Measurements from ENCODE around the gene TBC1D1.

TBC1D1 gene

DNA sequence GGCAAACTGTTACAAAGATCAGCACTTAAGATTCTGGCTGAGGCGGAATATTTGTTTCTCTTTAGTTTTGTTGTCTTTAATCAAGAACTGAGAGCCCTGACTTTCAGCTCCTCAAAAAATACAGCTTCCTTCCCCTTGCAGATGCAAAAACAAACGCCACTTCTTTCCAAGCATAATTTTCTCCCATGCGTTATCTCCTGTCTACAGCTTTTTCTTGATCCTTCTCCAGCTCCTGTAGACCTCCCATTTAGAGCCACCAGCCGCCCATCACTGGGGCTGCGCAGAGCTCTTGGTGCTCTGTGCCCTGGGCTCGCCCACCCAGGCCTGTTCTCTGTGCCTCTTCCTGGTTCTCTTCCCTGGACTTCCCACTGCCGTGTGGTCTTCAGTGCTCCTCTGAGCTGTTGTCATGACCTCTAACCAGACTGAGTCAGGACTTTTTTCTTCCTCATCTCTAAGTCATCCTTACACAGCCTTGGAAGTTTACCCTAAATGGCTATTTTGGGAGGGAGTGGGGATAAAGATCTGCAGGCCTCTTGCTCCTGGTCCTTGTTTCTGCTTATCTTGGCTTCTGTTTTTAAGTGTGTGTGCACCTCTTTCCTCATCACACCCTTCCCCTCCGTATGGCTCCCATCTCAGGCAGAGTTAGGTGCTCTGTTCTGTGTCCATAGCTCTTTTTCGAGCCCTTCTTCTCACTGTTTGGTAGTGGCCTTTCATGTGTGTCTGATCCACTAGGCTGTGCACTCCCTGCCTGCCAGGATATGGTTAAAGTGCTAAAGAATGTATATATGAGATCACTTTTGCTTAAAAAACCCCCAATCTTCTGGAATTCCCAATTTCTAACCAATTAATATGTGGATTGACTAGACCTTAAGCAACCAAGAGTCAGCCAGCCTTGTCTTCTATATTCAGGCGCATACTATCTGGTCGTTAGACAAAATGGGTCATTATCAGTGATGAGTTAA lies 191.8 kb downstream of the TBC1D1 start:
- peak; percentile 41 for DNase-seq (ENCODE audit: low read depth)

DNA sequence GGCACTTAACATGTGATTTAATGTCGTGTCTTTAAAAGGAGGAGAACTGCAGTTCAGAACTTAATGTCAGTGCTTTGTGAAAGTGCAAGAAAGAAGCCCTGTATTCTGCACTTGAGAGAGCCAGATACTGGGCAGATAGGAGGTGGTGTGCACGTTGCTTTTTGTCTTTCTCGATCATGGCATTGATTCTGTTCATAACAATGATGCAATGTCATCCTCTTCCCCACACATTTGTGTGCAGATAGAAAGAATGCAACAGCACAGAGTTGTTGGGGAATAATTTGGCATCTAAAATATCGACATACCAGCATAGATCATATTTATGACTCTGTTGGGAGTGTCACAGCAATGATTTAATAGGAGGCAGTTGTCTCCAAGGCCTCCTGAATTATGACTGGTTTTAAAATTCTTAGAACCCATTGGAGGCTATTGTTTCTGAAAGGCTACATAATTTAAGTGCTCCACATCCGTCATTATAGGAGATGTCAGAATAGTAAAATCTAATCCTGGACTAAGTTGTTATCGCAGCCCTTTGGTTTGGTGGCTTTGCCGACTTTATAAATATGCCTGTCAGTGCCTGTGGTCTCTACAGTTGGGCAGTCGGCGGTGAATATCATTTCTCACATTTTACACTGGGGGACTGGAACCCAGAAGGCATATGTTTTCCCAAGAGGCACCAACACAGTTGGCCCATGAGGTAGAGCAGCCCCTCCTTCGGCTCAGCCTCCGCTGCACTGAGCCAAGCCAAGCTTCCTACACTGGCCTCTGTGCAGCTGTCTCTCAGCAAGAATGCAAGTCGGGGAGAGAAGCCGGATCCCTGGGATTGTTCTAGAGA lies 194.2 kb downstream of the TBC1D1 start:
- no peak for DNase-seq (ENCODE audit: low read depth)

DNA sequence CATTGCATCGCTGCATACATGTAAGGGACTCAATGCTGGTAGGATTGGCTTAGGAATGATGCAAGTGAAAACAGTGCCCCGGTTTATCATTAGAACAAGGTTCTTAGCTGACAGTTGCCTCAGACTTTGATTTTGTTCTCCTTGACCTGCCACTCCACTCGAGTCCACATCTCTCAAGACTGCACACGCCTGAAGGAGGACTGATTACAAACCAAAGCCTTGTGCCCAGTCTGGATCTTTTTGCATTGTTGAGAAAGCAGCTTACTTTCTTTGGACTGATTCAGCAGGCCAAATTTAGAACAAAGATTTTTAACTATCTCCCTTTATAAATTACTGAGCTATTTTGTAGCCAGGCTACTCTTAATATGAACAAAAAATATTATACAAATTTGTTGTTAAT lies 194.9 kb downstream of the TBC1D1 start:
- no peak for DNase-seq (ENCODE audit: low read depth)

DNA sequence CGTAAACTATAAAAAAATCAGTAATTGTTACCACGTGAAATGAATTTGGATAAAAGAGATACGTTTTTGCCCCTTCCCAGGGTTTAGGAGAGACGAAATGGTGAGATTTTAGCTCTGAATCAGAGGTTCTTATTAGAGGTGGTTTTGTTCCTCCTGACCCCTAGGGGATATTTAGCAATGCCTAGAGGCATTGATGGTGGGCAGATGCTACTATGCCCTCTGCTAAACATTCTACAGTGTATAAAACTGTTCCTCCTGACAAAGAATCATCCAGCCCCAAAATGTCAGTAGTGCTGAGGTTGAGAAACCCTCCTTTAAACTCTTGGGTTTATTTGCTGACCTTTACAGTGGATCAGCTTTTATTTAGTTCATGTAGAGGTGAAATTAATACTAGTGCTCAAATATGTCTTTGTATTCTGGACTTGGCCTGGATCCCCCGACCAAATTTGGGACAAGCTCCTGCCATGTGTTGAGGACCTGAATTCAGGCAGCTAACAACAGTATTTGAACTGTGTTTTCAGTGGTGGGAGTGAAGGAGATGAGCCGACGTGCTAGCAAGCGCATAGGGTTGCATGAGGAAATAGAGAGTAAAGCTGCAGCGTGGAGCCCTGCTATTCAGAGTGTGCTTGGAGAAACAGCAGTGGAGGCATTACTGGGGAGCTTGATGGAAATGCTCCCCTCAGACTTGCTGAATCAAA lies 195.4 kb downstream of the TBC1D1 start:
- DNase-seq (ENCODE audit: low read depth) = no peak

DNA sequence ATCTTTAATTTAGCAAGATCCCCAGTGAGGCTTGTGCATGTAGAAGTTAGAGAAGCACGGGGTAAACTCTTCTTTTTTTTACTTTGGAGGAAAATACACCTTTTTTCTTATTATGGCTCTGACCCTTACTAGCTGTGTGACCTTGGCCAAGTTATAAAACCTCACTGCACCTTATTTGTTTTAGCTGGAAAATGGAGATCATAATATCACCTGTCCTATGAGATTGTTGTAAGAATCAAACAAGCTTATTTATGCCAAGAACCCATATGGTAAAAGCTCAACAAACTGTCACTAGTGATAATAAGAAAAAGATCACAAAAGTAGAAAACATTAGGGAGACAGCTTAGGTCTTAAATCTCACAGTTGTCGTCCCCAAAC lies 196.0 kb downstream of the TBC1D1 start:
- no peak for DNase-seq (ENCODE audit: low read depth)

DNA sequence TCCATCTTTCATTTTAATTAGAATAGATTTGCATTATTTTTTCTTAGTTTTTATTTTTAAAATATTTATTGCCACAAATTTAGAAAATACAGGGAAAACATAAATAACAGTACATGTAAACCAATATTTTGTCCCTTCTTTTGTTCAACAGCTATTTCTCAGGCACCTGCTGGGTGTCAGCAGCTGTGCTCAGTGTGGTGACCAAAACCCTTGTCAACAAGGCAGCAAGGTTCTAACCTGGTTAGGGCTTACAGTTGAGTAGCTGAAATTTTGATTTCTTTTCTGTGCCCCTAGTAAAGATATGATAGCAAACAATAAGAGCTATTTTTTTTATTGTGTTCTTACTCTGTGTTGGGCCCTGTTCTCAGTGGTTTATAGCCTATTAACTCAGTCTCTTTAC lies 197.4 kb downstream of the TBC1D1 start:
- no peak for DNase-seq (ENCODE audit: low read depth)

DNA sequence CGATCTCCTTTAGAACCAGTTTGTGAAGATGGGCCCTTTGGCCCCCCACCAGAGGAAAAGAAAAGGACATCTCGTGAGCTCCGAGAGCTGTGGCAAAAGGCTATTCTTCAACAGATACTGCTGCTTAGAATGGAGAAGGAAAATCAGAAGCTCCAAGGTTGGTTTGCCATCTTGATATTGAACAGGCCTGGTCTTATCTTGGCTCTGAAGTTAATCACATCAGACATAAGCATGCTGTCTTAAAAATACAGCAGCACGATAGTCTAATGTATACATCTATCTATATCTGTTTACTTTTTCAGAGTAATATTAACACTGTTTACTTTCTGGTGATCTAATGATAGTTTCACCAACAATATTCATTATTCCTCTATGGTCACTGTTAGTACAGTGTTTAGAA lies 199.1 kb downstream of the TBC1D1 start:
- no peak for DNase-seq (ENCODE audit: low read depth)

DNA sequence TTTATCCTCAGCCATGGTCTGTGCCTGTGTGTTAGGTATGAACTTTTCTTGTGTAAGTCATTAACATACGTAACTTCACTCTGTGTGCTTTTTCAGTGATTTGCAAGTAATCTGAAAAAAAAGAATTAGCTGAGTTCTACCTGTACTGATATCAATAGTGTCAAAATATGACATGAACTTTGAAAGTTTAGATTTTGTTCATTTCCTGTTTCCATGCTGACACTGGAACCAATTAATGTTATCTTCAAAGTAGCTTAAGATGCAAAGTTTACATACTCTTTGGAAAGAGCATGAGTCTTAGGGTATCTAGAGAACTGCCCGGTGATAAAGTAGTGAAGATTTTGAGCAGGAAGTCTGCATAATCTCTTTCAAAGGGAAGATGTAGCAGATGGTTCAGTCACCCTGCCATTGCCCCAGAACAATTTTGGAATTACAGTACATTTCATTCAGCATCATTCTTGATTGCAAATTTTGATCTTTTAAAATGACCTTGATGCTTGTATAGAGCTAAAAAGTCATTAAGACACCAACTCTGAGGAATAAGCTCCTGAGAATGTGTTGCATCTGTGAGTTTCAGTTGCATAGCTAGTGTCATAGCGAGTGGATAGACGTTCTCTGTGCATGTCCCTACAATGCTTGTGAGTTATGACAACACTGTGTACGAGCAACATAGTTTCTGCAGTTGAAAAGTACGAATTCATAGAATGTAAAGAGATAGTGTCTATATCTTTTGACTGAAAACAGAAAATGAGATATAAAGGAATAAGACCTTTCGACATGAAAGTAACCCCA lies 199.8 kb downstream of the TBC1D1 start:
- no peak for DNase-seq (ENCODE audit: low read depth)

DNA sequence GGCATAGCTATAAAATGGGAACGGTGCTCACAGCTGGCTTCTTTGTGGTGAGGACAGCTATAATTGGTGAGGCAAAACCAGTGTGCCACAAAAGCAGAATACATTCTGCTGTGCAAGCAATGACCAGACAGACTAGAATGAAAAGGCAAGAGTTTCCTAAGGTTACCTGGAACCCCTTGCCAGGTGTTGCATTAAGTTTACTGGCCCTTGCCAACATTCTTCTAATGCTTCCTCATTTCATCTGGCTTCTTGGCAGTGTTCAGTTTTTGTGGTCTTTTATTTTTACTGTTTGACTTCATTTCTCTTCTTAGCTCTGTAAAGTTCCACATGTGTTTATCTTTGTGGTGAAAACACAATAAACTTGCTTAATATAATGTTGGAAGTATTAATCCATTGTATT lies 200.8 kb downstream of the TBC1D1 start:
- DNase-seq (ENCODE audit: low read depth) = no peak

DNA sequence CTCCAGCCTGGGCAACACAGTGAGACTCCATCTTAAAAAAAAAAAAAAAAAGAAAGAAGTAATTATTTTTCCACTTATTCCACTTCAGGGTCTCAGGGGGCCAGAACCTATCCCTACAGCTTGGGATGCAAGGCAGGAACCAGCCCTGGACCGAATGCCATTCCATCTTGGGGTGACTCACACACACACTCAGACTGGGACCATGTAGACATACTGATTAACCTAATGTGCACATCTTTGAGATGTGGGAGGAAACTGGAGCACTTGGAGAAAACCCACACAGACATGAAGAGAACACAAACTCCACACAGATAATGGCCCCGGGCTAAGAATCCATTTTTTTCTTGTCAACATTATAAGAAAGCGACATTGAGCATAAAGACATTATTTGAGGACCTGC lies 201.8 kb downstream of the TBC1D1 start:
- DNase-seq (ENCODE audit: low read depth) = no peak

DNA sequence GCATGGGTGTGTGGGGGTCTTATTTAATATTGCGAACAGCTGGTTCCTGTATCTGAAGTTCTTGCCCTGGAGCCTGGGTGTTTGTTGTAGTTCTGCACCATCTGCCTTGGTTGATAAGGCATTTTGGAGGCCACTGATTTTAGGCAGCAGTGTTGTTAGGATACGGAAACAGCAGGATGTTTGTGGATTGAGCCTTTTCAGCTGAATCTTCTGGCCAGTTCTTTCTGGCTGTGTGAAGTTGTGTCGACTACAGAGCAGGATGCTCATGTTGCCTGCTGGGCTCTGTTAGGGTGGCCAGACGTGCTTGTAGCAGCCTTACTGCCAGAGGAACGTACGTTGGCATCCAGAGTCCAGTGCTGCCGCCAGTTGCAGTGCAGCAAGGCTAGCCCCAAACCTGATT lies 203.5 kb downstream of the TBC1D1 start:
- DNase-seq (ENCODE audit: low read depth) = no peak

DNA sequence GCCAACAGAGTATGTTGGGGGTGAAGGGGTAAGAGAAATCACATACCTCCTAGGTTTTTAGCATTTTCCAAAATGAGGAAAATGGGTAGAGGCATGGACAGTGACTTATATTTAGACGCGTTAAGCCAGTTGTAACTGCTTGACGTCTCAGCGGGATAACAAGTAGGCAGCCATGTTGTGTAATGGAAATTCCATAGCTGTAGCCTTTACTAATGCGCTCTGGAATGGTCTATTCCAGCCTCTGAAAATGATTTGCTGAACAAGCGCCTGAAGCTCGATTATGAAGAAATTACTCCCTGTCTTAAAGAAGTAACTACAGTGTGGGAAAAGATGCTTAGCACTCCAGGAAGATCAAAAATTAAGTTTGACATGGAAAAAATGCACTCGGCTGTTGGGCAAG lies 204.8 kb downstream of the TBC1D1 start:
- no peak for DNase-seq (ENCODE audit: low read depth)

DNA sequence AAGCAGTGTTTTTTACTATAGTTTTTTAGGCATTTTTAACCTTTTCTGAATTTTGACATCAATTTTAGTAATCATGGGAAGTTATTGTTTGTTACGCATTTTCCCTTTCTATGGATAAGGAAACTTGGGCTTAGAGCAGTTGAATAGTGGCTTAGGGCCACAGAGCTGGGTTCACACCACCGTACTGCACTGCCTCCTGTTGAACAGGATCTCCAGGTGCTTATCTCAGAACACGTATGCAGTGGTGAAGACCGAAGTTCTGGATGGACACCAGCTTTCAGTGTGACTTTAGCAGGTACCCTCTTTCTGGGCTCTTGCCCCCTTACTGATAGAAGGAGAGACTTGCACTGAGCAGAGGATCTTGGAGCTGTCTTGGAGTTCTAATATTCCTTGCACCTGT lies 206.9 kb downstream of the TBC1D1 start:
- no peak for DNase-seq (ENCODE audit: low read depth)

DNA sequence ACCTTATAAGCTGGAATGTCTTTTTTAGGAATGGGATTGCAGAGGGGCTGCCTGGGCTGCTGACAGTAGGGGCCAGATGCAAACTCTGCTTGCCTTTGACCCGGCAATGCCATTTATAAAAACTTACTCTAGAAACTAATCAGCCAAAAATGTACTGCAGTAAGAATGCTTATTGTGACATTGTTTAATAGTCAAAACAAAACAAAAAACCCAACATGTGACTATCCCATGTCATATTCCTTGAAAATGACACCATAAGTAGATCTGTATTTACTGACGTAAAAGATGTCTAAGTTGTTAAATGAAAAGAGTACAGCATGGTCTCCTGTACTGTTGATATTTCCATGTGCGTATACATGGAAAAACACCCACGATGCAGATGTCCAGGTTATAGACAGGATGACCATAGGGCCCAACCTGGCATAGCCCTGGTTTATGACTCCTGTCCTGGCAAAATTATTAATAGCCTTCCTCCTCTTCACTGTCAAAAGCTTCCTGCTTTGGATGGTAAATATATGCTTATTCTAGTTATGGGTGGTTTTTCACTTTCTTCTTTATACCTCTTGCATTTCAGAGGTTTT lies 208.2 kb downstream of the TBC1D1 start:
- DNase-seq (ENCODE audit: low read depth) = no peak

DNA sequence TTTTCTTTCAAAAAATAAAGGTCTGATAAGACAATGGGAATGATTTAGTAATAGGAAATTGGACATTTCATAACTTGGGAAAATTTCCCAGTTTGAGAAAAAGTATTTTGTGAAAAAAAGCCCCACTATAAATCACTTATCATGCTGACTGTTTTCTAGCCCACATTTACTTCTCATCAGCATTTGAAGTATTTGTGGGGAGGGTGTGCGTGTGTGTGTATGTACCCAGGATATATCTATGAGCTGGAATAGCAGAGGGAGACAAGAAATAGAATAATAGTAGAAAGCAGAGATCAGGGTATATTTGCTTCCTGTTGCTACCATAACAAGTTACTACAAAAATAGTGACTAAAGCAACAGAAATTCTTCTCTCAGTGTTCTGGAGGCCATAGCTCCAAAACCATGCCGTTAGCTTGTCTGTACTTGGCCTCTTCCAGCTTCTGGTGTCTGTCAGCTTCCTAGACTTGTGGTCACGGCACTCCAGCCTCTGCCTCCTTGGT lies 209.1 kb downstream of the TBC1D1 start:
- no peak for DNase-seq (ENCODE audit: low read depth)

DNA sequence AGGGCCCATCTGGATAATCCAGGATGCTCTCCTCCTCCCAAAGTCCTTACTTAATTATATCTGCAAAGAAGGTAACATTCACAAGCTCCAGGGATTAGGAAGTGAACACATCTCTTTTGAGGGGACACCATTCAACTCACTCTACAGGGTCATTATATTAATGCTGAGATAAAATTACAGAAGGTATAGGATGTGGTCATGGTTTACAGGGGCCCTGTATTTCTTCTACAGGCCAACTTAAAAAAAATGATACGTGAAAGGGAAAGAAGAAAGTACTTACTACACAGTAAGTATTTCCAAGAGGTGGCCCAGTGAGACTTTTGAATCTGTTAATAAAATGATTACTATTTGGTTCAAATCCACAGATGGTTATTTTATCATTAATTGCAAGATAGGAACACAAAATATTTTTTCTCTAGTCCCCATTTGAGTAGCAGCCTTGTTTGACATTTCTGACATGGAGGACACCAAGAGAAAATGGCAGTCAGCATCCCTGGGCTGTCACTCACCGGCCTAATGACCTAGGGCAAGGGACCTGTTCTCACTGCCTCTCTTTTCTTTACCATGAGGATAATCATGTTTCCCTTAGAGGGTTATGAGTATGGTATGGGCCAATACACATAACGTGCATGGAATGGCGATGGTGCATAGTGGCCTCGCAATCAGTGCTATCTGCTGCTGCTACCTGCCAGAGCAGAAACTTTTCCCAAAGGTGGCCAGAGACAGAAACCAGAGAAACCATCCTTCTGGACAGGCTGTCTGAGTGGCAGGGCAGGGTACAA lies 209.8 kb downstream of the TBC1D1 start:
- DNase-seq (ENCODE audit: low read depth) = no peak

DNA sequence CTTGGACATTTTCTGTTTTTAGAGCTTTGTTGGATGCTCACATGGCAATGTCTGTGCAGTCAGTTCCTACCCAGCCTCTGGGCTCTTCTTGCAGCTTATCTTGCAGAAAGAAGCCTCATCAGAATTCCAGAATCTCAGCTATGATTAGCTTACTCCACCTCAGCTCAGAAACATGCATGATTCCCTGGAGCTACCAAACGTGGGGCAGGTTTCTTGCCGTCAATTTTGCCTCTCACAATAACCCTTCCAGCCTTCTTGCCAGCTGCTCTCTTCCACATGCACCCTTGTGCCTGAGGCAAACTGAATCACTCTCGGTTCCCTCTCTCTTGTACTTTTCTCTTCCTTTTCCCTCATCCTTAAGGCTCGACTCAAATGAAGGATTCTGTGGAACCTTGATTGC lies 210.7 kb downstream of the TBC1D1 start:
- DNase-seq (ENCODE audit: low read depth) = no peak

DNA sequence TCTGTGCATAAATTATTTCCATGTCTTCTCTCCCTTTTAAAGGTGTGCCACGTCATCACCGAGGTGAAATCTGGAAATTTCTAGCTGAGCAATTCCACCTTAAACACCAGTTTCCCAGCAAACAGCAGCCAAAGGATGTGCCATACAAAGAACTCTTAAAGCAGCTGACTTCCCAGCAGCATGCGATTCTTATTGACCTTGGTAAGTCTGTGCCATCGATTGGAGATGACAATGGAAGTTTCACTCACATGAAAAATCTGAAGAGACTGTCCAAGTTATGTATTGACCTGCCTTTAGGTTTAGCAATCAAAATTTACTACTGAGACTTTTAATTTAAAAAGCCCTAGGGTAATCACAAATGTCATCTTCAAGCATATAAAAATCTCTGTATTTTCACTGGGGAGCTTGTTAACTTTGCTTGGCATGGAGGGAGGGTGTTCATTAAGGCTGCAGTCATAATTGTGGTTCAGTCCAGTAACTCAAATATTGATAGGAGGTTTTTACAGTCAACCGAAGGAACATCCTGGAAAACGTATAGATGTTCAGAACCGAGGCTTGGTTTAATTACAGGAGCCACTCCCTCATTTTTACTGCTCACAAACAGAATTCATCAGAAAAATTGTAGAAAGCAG lies 212.2 kb downstream of the TBC1D1 start:
- no peak for DNase-seq (ENCODE audit: low read depth)

DNA sequence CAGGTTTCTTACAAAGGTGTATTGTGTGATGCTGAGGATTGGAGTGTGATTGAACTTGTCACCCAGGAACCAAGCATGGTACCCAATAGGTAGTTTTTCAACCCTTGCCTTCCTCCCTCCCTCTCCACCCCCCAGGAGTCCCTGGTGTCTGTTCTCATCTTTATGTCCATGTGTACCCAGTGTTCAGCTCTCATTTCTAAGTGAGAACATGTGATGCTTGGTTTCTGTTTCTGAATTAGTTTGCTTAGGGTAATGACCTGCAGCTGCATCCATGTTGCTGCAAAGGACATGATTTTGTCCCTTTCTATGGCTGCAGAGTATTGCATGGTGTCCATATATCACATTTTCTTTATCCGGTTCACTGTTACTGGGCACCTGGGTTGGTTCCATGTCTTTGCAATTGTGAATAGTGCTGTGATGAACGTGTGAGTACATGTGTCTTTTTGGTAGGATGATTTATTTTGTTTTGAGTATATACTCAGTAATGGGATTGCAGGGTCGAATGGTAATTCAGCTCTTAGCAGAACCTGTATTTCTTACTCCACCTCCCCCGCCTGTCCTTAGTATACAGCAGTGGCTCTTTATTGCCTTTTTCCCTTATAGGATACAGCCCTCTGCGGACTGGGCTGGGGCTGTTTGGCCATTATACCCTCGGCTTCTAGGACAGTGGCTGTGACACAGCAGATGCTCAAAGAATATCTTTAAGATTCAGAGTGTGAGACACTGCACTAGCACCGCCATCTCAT lies 214.8 kb downstream of the TBC1D1 start:
- DNase-seq (ENCODE audit: low read depth) = no peak
